Measurements from ENCODE around the gene APOA5. TPM values are rescaled to one million over a fixed set of nuclear protein-coding genes. Genes with fewer than 3 reads are reported as not detected.

Gene APOA5
- total RNA-seq, 1 donor from 2014 or later: not detected

- no peak for TF ChIP-seq CTCF (conservative IDR thresholded peaks at IDR 0.05)
- no peak overlapping the region for H3K4me3 Mint-ChIP-seq
- H3K27ac Mint-ChIP-seq: no peak overlapping the region
- no peaks in the 10 kb centered on the region for H3K9me3 Mint-ChIP-seq
- no peaks in the 10 kb centered on the region for H3K36me3 Mint-ChIP-seq
- peaks cover 2% of the 10 kb centered on the region for H3K27me3 Mint-ChIP-seq
- no peak for DNase-seq (ENCODE audit: extremely low spot score, unreplicated experiment)
- H3K4me1 Mint-ChIP-seq (ENCODE audit: unreplicated experiment): peaks cover 12% of the 10 kb centered on the region
Measured at GRCh38 chr11:116828632-116829524, 37.2 kb upstream of the APOA5 start.

- Mint-ChIP-seq H3K4me3 (no peak overlapping the region), H3K27me3 (no peaks in the 10 kb centered on the region), H3K4me1 (ENCODE audit: unreplicated experiment) (peaks cover 12% of the 10 kb centered on the region), H3K27ac (no peak overlapping the region), H3K36me3 (no peaks in the 10 kb centered on the region), H3K9me3 (no peaks in the 10 kb centered on the region)
- no peak for TF ChIP-seq CTCF (conservative IDR thresholded peaks at IDR 0.05)
- no peak for DNase-seq (ENCODE audit: extremely low spot score, unreplicated experiment)
Measured at GRCh38 chr11:116827461-116827860, 35.8 kb upstream of the APOA5 start.

GRCh38 chr11:116826751-116827431 lies 35.2 kb upstream of the APOA5 start:
- H3K4me3 Mint-ChIP-seq: no peak overlapping the region

GRCh38 chr11:116825854-116826750 lies 34.4 kb upstream of the APOA5 start:
- Mint-ChIP-seq H3K4me3 (no peak overlapping the region), H3K9me3 (no peaks in the 10 kb centered on the region), H3K36me3 (no peaks in the 10 kb centered on the region), H3K4me1 (ENCODE audit: unreplicated experiment) (peaks cover 12% of the 10 kb centered on the region), H3K27ac (peak overlapping the region; percentile 10), H3K27me3 (no peaks in the 10 kb centered on the region)
- no peak for DNase-seq (ENCODE audit: extremely low spot score, unreplicated experiment)
- no peak for TF ChIP-seq CTCF (conservative IDR thresholded peaks at IDR 0.05)

More at GRCh38 chr11:116826751-116827431, 35.2 kb upstream of the APOA5 start:
- no peaks in the 10 kb centered on the region for H3K27me3 Mint-ChIP-seq
- peaks cover 12% of the 10 kb centered on the region for H3K4me1 Mint-ChIP-seq (ENCODE audit: unreplicated experiment)
- no peak for TF ChIP-seq CTCF (conservative IDR thresholded peaks at IDR 0.05)
- H3K27ac Mint-ChIP-seq: peak overlapping the region; percentile 10
- no peak for DNase-seq (ENCODE audit: extremely low spot score, unreplicated experiment)
- no peaks in the 10 kb centered on the region for H3K9me3 Mint-ChIP-seq
- no peaks in the 10 kb centered on the region for H3K36me3 Mint-ChIP-seq

GRCh38 chr11:116825434-116825833 lies 33.8 kb upstream of the APOA5 start:
- no peaks in the 10 kb centered on the region for H3K27me3 Mint-ChIP-seq
- no peak overlapping the region for H3K27ac Mint-ChIP-seq
- no peaks in the 10 kb centered on the region for H3K36me3 Mint-ChIP-seq
- no peak for DNase-seq (ENCODE audit: extremely low spot score, unreplicated experiment)
- no peak overlapping the region for H3K4me3 Mint-ChIP-seq
- TF ChIP-seq CTCF (conservative IDR thresholded peaks at IDR 0.05): no peak
- H3K4me1 Mint-ChIP-seq (ENCODE audit: unreplicated experiment): peaks cover 12% of the 10 kb centered on the region
- no peaks in the 10 kb centered on the region for H3K9me3 Mint-ChIP-seq
